WERI-Rb-1 (cell line): Measurements from ENCODE around the gene PTGES3.

ENCODE experiments used
- DNase-seq: peaks from one replicate; pipeline ENCODE4 v3.0.0-alpha.2; 2020
- H3K27ac ChIP-seq: fragments of 250-450 bp; sonication (Bioruptor Pico); 2 replicates; pipeline ENCODE4 v1.5.1; 2020; ENCODE audit warnings: mild to moderate bottlenecking, moderate library complexity
- H3K27me3 ChIP-seq: fragments of 250-450 bp; sonication (Bioruptor Pico); 2 replicates; pipeline ENCODE4 v1.5.1; 2021; ENCODE audit warnings: mild to moderate bottlenecking, low read depth, moderate library complexity; ENCODE audit not compliant: insufficient read depth, severe bottlenecking
- H3K36me3 ChIP-seq: fragments of 250-450 bp; sonication (Bioruptor Pico); 2 replicates; pipeline ENCODE4 v1.5.1; 2020; ENCODE audit warnings: mild to moderate bottlenecking, moderate library complexity
- H3K4me3 ChIP-seq: 2 replicates; pipeline ENCODE4 v1.5.1; 2011; ENCODE audit warnings: low read depth, mild to moderate bottlenecking, control low read depth, low read length
- H3K9me3 ChIP-seq: fragments of 250-450 bp; sonication (Bioruptor Pico); 2 replicates; pipeline ENCODE4 v1.5.1; 2021; ENCODE audit warnings: mild to moderate bottlenecking, moderate library complexity; ENCODE audit not compliant: severe bottlenecking
- CTCF ChIP-seq: IDR thresholded peaks from 2 replicates; pipeline ENCODE4 v1.5.1; 2011; ENCODE audit warnings: low read depth, mild to moderate bottlenecking, control low read depth, inconsistent platforms, low read length

PTGES3 gene

GRCh38 chr12:56720731-56721151 is 32.7 kb upstream of the PTGES3 start:
- DNase-seq = no peak
- H3K36me3 ChIP-seq = peaks cover 69% of the 10 kb centered on the region
- no peaks in the 10 kb centered on the region for H3K9me3 ChIP-seq
- no peak overlapping the region for H3K27ac ChIP-seq
- no peak for TF ChIP-seq CTCF
- no peak overlapping the region for H3K4me3 ChIP-seq
- H3K27me3 ChIP-seq = no peaks in the 10 kb centered on the region

GRCh38 chr12:56719056-56719455 is 31.0 kb upstream of the PTGES3 start:
- no peaks in the 10 kb centered on the region for H3K27me3 ChIP-seq
- no peaks in the 10 kb centered on the region for H3K9me3 ChIP-seq
- no peak overlapping the region for H3K4me3 ChIP-seq
- H3K36me3 ChIP-seq = peaks cover 79% of the 10 kb centered on the region
- H3K27ac ChIP-seq = no peak overlapping the region
- no peak for TF ChIP-seq CTCF
- no peak for DNase-seq

- Histone ChIP-seq H3K36me3 (peaks cover 79% of the 10 kb centered on the region), H3K9me3 (no peaks in the 10 kb centered on the region)
These were observed 30.6 kb upstream of the PTGES3 start for GRCh38 chr12:56718636-56719035.

GRCh38 chr12:56718149-56718548 is 30.1 kb upstream of the PTGES3 start:
- no peak overlapping the region for H3K4me3 ChIP-seq
- TF ChIP-seq CTCF = no peak
- H3K9me3 ChIP-seq = no peaks in the 10 kb centered on the region
- peaks cover 79% of the 10 kb centered on the region for H3K36me3 ChIP-seq
- no peaks in the 10 kb centered on the region for H3K27me3 ChIP-seq
- no peak overlapping the region for H3K27ac ChIP-seq
- DNase-seq = no peak

More at GRCh38 chr12:56718636-56719035, 30.6 kb upstream of the PTGES3 start:
- Histone ChIP-seq H3K27ac (no peak overlapping the region), H3K27me3 (no peaks in the 10 kb centered on the region), H3K4me3 (no peak overlapping the region)
- DNase-seq = no peak
- TF ChIP-seq CTCF = no peak

- no peak for TF ChIP-seq CTCF
- DNase-seq = no peak
- Histone ChIP-seq H3K36me3 (peaks cover 79% of the 10 kb centered on the region), H3K27me3 (no peaks in the 10 kb centered on the region), H3K27ac (no peak overlapping the region), H3K9me3 (no peaks in the 10 kb centered on the region), H3K4me3 (no peak overlapping the region)
These were observed 29.1 kb upstream of the PTGES3 start for GRCh38 chr12:56716933-56717880.
